AG09309 (cell line): ENCODE results near the gene MAPT.

ENCODE experiments used
- DNase-seq: peaks from one replicate; pipeline ENCODE4 v3.0.0-alpha.2; 2010; ENCODE audit warnings: low read depth
- H3K4me3 ChIP-seq: 2 replicates; pipeline ENCODE4 v1.5.1; 2011; ENCODE audit warnings: mild to moderate bottlenecking, low read depth, low read length, moderate library complexity; ENCODE audit not compliant: control insufficient read depth
- TF ChIP-seq, protein P1 (sequence below): IDR thresholded peaks from 2 replicates; pipeline ENCODE4 v1.5.1; 2011; ENCODE audit warnings: mild to moderate bottlenecking, low read depth, low read length, inconsistent platforms; ENCODE audit not compliant: insufficient read depth, control insufficient read depth; ENCODE audit errors: missing control alignments

Gene MAPT

DNA sequence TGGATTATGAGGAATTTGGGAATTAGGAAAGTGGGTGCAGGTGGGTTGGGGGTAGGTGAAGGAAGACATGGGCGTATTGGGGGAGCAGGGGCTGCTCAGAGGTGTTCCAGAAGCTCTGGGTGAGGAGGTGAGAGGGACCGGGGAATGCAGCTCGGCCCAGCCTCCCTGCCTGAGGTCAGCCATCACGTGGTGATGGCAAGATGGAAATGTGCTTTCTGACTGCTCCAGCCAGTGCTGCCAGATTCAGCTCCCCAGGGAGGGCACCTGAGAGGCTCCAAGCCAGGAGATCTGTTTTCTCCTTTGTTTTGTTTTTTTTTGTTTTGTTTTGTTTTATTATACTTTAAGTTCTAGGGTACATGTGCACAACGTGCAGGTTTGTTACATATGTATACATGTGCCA is 69.5 kb downstream of the MAPT start:
- TF ChIP-seq, protein P1, sequence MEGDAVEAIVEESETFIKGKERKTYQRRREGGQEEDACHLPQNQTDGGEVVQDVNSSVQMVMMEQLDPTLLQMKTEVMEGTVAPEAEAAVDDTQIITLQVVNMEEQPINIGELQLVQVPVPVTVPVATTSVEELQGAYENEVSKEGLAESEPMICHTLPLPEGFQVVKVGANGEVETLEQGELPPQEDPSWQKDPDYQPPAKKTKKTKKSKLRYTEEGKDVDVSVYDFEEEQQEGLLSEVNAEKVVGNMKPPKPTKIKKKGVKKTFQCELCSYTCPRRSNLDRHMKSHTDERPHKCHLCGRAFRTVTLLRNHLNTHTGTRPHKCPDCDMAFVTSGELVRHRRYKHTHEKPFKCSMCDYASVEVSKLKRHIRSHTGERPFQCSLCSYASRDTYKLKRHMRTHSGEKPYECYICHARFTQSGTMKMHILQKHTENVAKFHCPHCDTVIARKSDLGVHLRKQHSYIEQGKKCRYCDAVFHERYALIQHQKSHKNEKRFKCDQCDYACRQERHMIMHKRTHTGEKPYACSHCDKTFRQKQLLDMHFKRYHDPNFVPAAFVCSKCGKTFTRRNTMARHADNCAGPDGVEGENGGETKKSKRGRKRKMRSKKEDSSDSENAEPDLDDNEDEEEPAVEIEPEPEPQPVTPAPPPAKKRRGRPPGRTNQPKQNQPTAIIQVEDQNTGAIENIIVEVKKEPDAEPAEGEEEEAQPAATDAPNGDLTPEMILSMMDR: no peak
- no peak for DNase-seq
- H3K4me3 ChIP-seq: no peak overlapping the region

DNA sequence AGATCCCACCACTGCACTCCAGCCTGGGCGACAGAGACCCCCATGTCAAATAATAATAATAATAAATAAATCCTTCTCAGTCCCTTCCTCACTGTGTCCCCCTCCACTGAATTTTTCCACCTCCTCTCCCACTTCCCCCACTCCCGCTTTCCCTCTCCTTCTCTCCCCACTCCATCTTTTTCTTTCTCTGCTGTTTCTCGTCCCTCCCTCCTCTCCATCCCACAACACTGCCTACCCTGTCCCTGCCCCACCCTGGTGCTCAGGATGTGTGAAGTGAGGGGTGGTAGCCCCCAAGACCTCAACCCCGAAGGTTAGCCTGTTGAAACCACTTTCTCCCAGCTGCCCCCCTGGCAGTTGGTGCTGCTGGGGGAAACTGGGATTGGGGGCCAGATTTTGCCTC is 70.3 kb downstream of the MAPT start:
- TF ChIP-seq, protein P1: no peak
- no peak overlapping the region for H3K4me3 ChIP-seq
- DNase-seq: no peak

DNA sequence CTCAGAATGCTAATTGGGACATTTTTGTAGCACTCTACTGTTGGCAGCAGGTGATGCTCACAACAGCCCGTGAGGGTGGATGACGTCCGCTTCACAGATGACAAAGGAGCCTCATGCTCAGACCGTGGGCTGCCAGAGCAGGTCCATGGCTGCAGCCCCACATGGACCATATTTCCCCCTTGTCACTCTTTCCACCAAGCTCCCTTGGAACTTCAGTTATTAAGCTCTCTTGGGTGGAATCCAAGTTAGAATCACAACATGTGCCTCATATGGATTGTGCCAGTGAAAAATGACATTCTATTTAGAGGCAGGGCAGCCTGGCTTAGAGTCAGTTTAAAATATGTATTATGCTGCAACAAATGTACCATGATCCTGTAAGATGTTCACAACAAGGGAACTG is 71.5 kb downstream of the MAPT start:
- no peak overlapping the region for H3K4me3 ChIP-seq
- TF ChIP-seq, protein P1: no peak
- DNase-seq: no peak

DNA sequence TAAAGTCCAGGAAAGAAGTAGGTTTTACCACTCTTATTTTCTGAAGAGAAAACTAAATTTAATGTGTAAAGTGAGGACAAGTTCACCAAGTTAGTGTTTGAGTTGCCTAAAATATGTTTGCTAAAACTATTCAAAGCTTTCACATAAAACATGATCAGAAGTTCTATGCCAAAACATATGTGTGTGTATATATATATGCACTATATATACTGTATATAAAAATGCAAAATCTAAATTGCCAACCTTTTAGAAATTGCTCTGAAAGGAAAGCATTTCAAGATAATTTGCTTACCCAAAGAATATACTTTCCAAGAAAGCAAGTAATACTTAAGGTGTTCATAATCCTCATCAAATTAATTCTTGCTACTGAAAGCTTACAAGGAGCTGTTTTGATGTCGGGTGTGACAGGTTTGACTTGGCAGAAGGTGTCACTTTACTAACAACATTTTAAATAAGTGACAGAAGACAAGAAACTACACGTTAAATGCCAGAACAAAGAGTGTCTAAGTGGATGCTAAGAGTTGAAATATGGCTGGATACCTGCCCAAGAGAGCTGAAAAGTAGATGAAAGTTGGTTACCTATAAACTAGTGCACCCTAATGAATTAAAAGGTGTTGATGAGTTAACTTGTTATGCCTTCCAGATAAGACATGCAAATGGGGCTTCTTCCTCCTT is 72.4 kb downstream of the MAPT start:
- TF ChIP-seq, protein P1: no peak
- H3K4me3 ChIP-seq: no peak overlapping the region
- no peak for DNase-seq

DNA sequence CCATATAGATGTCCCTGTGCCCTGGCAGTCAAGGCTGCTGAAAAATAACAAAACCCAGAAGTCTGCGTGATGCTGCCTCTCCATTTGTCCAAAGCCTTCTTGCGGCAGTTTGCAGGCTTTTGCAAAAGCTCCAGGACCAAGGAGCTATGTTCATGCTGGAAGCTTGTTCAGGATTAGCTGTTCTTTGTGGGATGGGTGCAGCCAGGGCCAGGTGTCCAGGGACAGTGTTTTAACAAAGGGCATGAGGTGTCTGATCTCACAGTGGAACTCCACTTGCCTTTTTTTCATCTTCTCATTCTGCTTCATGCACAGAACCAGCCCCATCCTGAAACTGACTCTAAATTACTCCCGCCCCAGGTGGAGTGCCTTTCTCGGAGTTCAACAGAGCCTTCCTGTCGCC is 73.0 kb downstream of the MAPT start:
- TF ChIP-seq, protein P1: no peak
- H3K4me3 ChIP-seq: no peak overlapping the region
- DNase-seq: no peak

DNA sequence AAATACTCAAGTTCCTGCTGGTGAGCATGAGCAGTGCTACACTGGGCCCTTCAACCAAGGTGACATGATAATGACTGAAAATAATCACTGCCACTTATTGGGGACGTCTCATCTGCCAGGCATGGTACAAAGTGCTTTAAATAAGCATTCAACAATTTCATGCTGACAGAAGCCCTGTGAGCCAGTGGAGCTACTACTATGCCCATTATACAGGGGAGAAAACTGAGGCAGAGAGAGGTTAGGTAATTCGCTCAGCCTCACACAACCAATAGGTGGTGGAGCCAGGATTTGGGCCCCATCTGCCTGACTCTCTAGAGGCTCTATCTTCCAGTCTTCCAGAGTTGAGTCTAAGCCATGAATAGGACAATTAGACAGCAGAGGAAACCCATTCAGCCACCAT is 74.4 kb downstream of the MAPT start:
- no peak for DNase-seq
- H3K4me3 ChIP-seq: no peak overlapping the region
- TF ChIP-seq, protein P1: no peak
